T-helper 1 cell (primary cell): Measurements from ENCODE around the gene NSUN7.

Source experiments
- DNase-seq, 5 donors: peaks; one replicate each; pipeline ENCODE4 v3.0.0-alpha.2; 2012 to 2020

The NSUN7 gene

DNA sequence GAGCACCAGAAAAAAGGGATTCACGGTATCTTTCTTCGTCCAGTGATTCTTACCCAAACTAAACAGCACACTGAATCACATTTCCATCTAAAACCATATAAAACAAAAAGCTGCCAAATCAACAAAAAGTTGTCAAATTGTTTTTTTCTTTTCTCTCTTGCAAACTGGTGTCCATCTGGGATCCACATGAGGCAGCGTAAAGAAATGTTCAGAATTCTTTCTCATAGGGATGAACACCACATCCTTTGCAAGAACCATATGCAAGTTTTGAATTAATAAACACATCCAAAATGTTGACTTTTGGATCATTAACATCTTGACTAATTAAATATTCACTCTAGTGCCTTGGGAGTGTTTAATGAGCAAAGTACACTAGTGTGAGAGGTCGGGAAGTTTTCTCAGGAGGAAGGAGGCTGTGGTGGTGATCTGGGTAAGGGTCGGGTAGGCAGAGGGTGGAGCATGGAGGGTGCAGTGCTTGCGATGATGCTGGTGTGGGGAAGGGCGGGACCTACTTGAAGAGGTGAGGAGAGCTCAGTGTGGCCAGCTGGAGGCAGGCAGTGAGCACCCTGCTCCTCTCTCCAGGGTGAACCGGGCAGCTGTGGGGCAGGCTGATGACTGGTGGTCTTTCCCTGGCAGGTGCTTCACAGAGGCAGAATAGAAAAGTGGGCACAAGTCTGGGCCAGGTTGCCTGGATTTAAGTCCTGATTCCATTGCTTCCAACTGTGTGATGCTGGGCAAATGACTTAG, 72.8 kb downstream of the NSUN7 start:
- no peak for DNase-seq

- no peak for DNase-seq
These were observed 75.5 kb downstream of the NSUN7 start for GRCh38 chr4:40825014-40825838.

DNA sequence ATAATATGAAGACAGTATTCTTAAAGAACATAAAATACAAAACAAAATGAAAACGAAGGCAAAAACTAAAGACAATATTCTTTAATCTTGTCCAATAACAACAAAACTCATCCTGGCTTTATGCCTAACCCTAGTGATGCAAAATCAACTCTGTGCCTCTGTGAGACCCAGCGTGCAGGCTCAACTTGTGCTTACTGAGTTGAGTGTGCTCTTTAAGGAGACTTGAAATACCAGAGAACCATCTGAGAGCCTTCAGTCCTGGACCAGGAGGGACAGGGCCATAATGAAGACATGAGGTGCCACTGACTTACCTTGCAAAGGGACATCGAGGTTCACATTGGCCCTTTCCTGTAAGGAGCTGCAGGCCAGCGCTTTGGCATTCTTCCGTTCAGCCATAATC, 77.1 kb downstream of the NSUN7 start:
- no peak for DNase-seq

- DNase-seq, result no peak
These were observed 78.0 kb downstream of the NSUN7 start for GRCh38 chr4:40827758-40828157.

- DNase-seq, result no peak
These were observed 78.9 kb downstream of the NSUN7 start for GRCh38 chr4:40828661-40829060.

DNA sequence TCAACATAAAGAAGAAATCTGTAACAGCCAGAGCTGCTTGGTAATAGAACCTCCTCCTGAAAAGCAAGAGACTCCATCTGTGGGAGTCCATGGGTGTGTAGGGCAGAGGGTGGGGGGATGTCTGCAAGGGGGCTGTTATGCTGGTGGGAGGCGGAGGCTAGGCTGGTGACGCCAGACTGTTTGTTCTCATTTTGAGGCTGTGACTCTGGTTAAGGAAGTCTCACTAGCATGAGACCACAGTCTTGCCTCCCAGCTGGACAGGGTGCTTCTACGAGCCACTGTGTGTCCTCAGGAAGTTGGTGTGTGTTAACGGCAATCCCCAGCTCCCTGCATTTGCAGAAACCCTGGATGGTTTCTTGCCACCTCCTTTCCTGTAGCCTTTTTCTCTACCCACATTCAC, 79.8 kb downstream of the NSUN7 start:
- DNase-seq, result no peak

GRCh38 chr4:40831146-40831907, 81.6 kb downstream of the NSUN7 start:
- DNase-seq, result no peak

- no peak for DNase-seq
These were observed 82.4 kb downstream of the NSUN7 start for GRCh38 chr4:40832175-40832574.

DNA sequence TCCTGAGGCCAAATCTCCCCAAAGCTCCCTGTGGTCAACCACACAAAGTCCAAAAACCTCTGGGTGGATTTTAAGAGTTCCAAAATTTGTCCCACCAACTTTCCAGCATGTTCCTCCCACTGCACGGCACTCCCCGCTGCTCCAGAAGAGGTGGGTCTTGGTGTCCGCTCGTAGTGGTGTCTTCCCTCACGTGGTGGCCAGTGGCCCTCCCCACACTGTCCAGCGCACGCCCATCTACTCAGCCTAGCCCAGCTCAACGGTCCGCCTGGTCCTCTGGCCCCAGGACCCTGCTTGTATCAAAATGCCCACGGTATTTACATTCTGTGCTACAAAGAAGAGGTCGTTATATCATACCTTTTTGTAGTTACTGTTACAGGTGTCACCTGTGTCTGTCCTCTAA, 83.5 kb downstream of the NSUN7 start:
- DNase-seq, result no peak

- no peak for DNase-seq
These were observed 87.5 kb downstream of the NSUN7 start for GRCh38 chr4:40837094-40837870.

- DNase-seq, result no peak
These were observed 89.0 kb downstream of the NSUN7 start for GRCh38 chr4:40838742-40839141.

DNA sequence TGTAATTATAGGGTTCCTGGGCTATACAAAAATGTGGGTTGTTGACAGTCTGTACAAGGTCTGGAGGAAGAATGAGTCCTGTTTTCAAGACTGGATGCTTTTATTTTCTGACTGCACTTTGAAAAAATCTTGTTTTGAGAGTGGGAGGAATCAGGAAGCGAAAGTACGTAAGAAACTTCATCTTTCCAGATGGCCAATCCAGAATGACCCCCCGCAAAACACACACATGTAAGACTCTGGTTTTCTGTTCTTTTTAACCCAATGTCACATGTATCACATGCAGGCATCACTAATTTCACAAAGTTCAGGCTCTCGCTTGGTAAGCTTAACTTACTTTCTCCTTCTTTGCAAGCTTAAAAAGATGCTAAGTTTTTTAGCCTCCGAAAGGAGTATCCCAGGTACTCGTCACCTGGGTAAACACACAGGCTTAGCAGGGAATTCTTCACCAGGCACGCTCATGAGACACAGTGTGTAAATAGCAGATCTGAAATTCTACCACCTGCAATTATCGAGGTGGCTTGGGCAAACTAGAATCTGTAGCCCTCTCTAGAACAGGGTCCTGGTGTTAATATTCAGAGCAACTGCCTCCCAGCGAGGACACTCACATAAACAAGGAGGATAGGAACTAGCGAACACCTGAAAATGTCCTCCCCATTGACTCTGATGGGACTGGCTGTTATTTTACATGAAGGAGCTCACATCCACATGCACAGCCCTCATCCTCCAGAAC, 90.7 kb downstream of the NSUN7 start:
- DNase-seq, result no peak

DNA sequence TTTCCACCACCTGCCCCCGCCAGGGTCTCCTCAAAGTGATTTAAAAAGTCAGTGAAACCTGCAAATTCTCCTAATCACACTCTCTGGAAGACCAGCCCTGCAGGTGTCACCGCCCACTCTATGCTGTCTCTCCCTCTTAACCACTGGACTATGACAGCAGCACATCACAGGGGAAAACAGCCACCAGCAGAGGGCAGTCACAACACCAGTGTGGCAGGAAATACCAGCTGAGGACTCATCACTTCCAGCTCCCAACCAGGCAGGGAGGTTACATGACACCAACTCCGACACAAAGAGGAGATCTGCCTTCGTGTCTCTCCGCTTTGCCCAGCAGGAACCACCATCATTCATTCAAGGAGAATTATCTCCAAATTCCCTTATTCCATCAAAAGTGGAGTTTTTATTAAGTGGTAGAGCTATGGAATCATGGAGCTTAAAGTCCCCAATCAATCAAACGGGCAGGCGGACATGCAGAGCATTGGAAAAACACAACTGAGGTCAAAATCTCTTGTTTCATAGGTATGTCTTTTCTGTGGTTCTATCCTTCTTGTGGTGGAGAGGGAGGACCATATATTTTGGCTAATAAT, 91.3 kb downstream of the NSUN7 start:
- DNase-seq, result peak in 3 of 5 donors; percentile 24 to 74 (median 44)

DNA sequence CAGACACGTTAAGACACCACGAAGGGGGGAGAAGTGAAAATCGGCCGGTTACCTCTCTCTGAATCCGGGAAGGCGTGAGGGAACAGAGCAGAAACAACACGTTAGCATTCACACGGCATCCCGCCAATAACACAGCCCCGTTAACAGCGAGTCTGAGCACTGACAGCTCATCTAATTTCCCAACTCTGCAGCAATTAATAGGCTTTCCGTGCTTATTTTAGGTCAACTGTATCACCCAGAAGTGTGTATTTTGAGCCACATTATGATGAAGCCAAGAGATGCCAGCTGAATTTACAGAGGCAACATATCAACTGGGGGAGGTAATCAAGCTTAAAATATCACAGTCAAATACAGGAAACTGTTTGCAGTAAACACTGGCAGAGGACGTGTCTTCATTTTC, 92.6 kb downstream of the NSUN7 start:
- DNase-seq, result no peak

DNA sequence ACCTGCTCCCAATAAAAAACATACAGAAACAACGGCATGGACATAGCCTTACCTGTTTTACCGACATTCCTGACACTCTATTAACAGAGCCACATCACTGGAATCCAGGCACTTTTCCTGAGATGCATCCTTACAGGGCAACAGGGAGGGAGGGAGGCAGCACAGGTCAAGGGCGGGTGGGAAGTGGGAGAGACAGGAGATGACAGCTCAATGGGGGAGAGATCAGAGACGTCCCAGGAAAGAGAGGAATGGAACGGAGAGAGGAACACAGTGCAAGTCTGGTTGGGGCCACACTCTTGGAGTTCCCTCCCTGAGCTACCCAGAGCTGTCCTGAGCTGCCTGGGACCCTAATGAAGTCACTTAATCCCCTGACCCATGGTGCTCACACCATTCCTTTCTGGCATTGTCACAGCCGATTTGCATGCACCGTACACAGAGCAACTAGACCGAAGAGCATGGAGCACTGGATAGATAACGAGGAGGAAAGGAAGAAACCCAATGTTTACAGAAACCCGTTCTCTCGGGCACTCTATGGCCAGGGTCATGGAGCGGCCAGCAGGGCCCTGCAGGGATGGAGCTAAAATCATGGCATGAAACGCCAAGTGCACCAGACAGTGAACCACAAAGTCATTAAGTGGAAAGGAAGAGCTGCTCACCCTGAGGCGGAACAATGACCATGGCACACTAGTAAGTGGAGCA, 93.1 kb downstream of the NSUN7 start:
- no peak for DNase-seq

- peak in 2 of 5 donors; percentile 8 to 49 for DNase-seq
These were observed 93.9 kb downstream of the NSUN7 start for GRCh38 chr4:40843696-40844095.

DNA sequence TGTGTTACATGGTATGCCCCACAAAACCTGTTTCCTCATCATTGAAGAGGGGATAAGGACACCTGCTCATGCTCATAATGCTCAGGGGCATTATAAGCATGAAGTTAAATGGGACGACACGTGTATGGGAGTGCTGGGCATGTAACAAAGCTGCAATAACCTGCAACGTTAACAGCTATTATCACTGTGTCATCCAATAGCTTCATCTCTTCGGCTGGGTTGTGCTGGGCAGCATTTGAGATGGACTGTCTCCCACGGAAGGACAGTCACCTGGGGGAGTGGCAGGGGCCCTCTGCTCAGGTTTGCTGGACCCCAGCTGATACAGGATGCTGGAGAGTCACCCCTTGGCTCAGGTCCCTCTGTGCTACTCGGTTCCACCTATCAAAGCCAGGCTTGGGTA, 94.5 kb downstream of the NSUN7 start:
- no peak for DNase-seq

DNA sequence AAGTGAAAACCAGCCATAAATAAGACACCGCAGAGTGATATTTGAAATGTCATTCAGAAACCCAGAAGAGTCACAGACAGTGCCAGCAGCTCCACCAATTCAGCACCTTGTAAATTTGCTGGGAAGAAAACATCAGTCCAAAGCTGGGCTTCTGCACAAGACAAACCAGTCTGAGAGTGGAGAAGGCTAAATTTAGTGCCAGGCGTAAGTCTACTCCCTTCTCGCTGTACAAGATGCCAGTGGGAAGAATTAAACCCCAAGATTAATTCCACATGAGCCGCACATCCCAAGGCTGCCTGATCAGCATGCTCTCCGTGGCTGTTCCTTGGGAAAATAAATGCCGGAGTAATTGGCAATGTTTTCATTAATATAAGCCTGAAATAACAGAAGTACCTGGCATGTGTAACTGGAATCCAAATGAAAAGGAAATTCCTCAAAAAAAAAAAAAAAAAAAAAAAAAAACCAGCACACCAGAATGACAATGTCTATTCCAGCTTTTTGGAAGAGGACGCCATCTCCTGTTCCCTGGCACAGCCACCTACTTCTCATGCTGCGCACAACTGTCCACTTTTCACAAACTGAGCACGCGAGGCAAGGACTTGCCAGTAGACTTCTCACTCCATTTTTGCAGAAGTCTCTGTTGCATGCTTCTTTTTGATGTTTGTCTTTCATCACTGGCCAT, 95.5 kb downstream of the NSUN7 start:
- DNase-seq, result no peak

DNA sequence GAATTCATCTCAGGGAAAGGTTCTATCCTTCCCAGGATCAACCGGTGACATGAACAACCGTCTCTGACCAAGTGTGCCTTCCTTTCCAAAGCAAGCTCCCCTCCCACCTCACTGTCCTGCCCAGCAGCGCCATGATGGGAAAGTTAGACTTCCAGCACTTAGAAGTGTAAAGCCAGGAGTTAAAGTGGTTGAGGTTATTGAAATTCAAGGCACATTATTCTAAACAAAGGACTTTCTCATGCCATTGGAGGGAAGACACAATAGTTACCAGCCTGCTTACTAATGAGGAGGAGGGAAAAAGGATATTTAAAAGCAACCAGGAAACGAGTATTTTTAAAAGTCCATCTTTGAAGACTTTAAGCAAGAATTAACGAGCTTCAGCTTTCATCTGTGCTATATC, 96.8 kb downstream of the NSUN7 start:
- DNase-seq, result no peak

DNA sequence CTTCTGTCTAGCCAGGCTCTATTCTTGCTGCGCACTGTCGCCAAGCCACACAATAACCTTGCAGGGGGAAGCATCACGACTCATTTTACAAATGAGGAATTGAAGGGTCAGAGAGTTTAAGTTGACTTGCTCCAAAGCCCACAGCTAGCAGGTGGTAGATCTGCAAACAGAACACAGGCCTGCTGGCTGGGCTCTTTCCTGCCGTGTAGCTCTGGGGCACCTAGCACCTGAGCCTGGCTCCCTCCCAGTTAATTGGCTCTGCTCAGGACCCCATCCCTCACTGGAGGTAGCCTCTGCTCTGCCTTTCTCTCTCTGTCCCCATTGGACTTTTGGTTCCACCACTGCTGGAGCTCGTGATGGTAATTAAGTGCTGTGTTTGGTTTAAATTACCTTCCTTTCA, 98.5 kb downstream of the NSUN7 start:
- DNase-seq, result no peak
